Head of caudate nucleus (tissue), 42 donors: ENCODE measurements around the gene DBT.
"Not testable (repeated sequence)": the region's sequence is repeated elsewhere in the genome, so short reads cannot be mapped to it uniquely, and the experiment has no call there.

Experiments
- DNase-seq, 42 donors: peaks; one replicate each; pipeline versions ENCODE4 v3.0.0 to v3.0.0-alpha.2; 2020 to 2021; ENCODE audit warnings: mixed read lengths in 7 of 42
- intact Hi-C: fragments of 100-400 bp; cut with DNase I; formaldehyde crosslinking; loops from one replicate; pipeline ENCODE4 v1.15.0; 2022

DBT gene

GRCh38 chr1:100256273-100256672 is 6.6 kb upstream of the DBT start:
- intact Hi-C loops, DNase-seq: not testable (repeated sequence)

GRCh38 chr1:100253552-100253951 is 3.9 kb upstream of the DBT start:
- intact Hi-C loops: loop anchor here (5.0 kb wide), 1 partner anchor 99 kb away; the partner anchor contains the start of gene CDC14A

GRCh38 chr1:100252901-100253300 is 3.3 kb upstream of the DBT start:
- intact Hi-C loops: loop anchor here (5.0 kb wide), 1 partner anchor 99 kb away; the partner anchor contains the start of gene CDC14A
- DNase-seq: no peak

More at GRCh38 chr1:100253552-100253951, 3.9 kb upstream of the DBT start:
- no peak for DNase-seq

- intact Hi-C loops: loop anchor here (5.0 kb wide), 1 partner anchor 101 kb away; the partner anchor contains the start of gene CDC14A
- no peak for DNase-seq
Measured at GRCh38 chr1:100250807-100251206, 1.2 kb upstream of the DBT start.

GRCh38 chr1:100250264-100250663 is 630 bp upstream of the DBT start:
- DNase-seq: no peak
- intact Hi-C loops: loop anchor here (5.0 kb wide), 1 partner anchor 102 kb away; the partner anchor contains the start of gene CDC14A

DNA sequence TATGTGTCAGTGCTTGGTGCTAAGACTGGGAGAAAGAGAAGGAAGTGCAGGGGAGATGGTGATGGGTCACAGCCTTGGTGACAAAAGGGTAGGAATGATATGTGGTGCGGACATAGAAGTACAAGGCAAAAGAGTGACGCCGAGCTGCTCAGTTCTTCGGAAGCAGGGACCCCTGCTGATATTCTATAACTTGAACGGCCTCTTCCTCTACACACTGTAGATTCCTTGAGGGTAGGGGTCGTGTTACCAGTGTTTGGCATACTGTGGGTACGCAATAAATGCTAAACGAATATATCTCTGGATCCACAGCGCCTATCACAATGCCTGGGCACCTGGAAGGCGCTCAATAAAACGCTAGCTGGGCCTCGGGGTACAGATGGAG is 488 bp downstream of the DBT start:
- intact Hi-C loops: loop anchor here (5.0 kb wide), 1 partner anchor 117 kb away; the partner anchor contains the start of genes SASS6 and TRMT13
- DNase-seq: peak in 2 of 42 donors; percentile 3 to 36

DNA sequence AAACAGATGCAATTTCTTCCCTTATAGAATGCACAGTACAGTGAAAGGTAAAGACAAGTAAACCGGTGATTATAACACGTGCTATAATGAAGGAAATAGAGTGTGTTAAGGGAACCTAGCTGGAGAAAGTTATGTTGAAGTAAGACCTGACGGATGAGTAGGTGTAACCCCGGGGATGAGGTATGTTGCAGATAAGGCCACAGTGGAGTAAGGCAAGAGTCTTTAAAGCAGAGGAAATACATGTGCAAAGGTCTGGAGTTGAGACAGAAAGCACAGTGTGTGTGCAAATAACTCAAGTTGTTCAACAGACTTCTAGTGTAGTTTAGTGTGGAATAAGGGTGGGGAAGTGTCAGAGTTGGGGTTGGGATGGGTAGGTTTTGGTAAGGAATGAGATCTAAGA is 2.9 kb downstream of the DBT start:
- DNase-seq: no peak
- intact Hi-C loops: loop anchor here (5.0 kb wide), 1 partner anchor 114 kb away; the partner anchor contains the start of genes SASS6 and TRMT13

DNA sequence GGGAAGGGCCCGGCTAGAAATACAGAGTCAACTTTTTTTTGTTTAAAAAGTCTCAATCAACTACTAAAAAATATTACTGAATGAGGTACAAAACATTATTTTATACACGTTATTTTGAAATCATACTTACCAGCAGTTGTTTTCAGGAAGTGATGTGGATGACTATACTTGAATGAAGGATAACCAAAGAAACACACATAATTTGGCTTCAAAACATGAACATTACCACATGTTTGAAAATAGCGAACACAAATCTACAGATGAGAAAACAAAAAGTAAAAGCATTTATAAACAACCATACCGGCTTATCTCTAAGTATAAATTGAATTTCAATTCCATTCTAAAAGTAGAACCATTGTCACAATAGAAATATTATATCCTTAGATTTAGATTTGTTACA is 9.0 kb downstream of the DBT start:
- no peak for DNase-seq
- intact Hi-C loops: no loop called here

DNA sequence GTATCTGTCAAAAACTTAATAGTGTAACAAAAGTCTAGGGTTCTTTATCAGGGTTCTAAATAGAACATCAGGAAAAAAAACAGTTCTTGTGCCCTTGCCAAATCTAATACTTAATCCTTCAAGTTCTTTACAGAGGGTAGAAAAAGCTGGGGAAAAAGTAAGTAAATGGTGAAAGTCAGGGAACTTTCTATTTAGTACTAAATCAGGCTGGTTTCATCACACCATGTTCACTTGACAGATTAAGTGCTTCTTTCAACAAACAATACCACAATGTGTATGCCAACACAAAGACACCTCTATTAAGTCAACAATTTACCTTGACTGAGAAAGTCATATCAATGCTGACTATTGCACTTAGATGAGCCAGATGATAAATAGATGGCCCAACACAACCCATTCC is 9.7 kb downstream of the DBT start:
- intact Hi-C loops: no loop called here
- no peak for DNase-seq

DNA sequence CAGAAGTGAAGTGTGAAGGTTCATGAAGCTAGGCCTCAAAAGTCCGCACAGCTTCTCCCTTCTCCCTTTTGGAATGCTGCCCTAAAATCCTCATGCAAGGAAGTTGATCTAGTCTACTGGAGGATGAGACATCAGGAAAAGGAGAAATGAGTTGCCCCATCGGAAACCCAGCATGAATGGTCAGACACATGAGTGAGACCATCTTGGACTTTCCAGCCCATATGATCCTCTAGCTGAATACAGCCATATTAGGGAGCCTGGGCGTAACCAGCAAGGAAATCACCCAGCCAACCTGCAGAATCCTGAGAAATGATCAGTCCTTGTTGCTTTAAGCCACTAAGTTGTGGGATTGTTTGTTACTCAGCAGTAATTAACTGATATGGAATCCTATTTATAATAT is 12.5 kb downstream of the DBT start:
- intact Hi-C loops: no loop called here
- DNase-seq: no peak

GRCh38 chr1:100234432-100234831 is 15.2 kb downstream of the DBT start:
- intact Hi-C loops: no loop called here

GRCh38 chr1:100233566-100233965 is 16.1 kb downstream of the DBT start:
- intact Hi-C loops: not testable (repeated sequence)

More at GRCh38 chr1:100234432-100234831, 15.2 kb downstream of the DBT start:
- no peak for DNase-seq

GRCh38 chr1:100232156-100232555 is 17.5 kb downstream of the DBT start:
- intact Hi-C loops: no loop called here

More at GRCh38 chr1:100233566-100233965, 16.1 kb downstream of the DBT start:
- not testable (repeated sequence) for DNase-seq

GRCh38 chr1:100231721-100232120 is 17.9 kb downstream of the DBT start:
- intact Hi-C loops: no loop called here
- no peak for DNase-seq

More at GRCh38 chr1:100232156-100232555, 17.5 kb downstream of the DBT start:
- no peak for DNase-seq

GRCh38 chr1:100230765-100231164 is 18.9 kb downstream of the DBT start:
- no peak for DNase-seq
- intact Hi-C loops: no loop called here

GRCh38 chr1:100229681-100230443 is 19.8 kb downstream of the DBT start:
- intact Hi-C loops: no loop called here
- DNase-seq: no peak

DNA sequence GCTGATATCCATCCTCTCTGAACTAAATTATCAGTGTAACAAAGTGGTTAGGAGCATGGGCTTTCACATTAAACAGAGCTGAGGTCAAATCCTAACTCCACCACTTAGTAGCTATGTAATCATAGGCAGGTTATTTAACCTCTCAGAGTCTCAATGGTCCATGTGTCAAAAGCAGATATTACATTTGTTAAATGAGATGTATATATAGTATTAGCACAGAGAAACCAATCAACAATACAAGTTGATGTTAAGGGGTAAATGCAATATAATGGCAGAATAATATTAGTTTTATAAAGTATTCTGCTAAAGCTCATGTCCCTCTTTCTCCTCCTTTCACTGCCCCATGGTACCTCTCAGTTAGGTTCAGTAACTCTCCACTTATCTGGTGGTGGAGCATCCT is 27.2 kb downstream of the DBT start:
- DNase-seq: no peak
- intact Hi-C loops: no loop called here

DNA sequence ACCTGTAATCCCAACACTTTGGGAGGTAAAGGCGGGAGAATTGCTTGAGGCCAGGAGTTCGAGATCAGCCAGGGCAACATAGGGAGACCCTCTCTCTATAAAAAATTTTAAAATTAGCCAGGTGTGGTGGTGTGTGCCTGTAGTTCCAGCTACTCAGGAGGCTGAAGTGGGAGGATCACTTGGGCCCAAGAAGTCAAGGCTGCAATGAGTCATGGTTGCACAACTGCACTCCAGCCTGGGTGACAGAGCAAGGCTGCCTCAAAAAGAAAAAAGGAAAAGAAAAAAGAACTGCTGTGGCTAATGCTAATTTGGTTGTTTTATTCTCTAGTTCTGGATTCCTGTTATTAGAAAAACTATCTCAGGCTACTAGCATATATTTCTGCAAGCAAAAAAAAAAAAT is 29.8 kb downstream of the DBT start:
- no peak for DNase-seq
- intact Hi-C loops: no loop called here

- no peak for DNase-seq
- intact Hi-C loops: no loop called here
Measured at GRCh38 chr1:100219457-100219856, 30.2 kb downstream of the DBT start.

DNA sequence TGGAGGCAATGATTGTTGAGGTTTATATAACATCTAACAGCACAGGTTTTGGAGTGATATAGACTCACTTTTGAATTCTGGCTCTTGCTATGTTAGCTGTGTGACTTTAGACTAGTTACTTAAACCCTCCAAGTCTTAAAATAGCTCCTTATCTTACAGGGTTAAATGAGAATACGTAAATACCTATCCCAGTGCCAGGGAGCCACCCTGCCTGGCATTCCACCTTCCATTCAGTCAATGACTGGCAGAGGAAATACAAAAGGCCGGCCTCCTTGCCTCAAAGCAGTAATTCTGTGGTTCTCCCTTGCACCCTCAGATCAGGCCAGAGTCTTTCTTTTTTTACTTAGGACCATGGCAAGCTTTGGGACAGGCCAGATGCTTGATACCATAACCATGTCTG is 31.8 kb downstream of the DBT start:
- no peak for DNase-seq
- intact Hi-C loops: no loop called here

GRCh38 chr1:100215101-100215500 is 34.5 kb downstream of the DBT start:
- intact Hi-C loops: no loop called here
- no peak for DNase-seq
